WTC11 (cell line): ENCODE results near the gene PPM1A.
"Not testable (repeated sequence)": the region's sequence is repeated elsewhere in the genome, so short reads cannot be mapped to it uniquely, and the experiment has no call there.

Experiments
- AFF4 ChIP-seq: sonication (generic); formaldehyde crosslinking; IDR thresholded peaks from 2 replicates; pipeline ENCODE4 v1.8.1; 2023; ENCODE audit warnings: mild to moderate bottlenecking, missing genetic modification reagents, borderline replicate concordance
- CREB1 ChIP-seq: sonication (generic); formaldehyde crosslinking; IDR thresholded peaks from 2 replicates; pipeline ENCODE4 v1.8.0; 2023; ENCODE audit warnings: mild to moderate bottlenecking, missing genetic modification reagents
- CTCF ChIP-seq: fragments of 200-600 bp; IDR thresholded peaks from 2 replicates; pipeline ENCODE4 v1.8.0; 2022; ENCODE audit warnings: antibody characterized with exemption
- E2F4 ChIP-seq: sonication (generic); formaldehyde crosslinking; IDR thresholded peaks from 2 replicates; pipeline ENCODE4 v1.8.1; 2022; ENCODE audit warnings: low read depth, mild to moderate bottlenecking, moderate library complexity, missing genetic modification reagents, borderline replicate concordance
- FOXJ3 ChIP-seq: sonication (generic); formaldehyde crosslinking; IDR thresholded peaks from 2 replicates; pipeline ENCODE4 v1.9.0; 2021; ENCODE audit warnings: missing genetic modification reagents, mild to moderate bottlenecking, borderline replicate concordance
- IRF1 ChIP-seq: sonication (generic); formaldehyde crosslinking; IDR thresholded peaks from 2 replicates; pipeline ENCODE4 v1.8.0; 2023; ENCODE audit warnings: missing genetic modification reagents
- IRF2 ChIP-seq: sonication (generic); formaldehyde crosslinking; IDR thresholded peaks from 2 replicates; pipeline ENCODE4 v1.8.0; 2022; ENCODE audit warnings: low read depth, missing genetic modification reagents, borderline replicate concordance
- MAX ChIP-seq: sonication (generic); formaldehyde crosslinking; IDR thresholded peaks from 2 replicates; pipeline ENCODE4 v1.8.0; 2022; ENCODE audit warnings: mild to moderate bottlenecking, missing genetic modification reagents
- MXD4 ChIP-seq: fragments of 250-450 bp; sonication (Bioruptor Pico); IDR thresholded peaks from 2 replicates; pipeline ENCODE4 v1.8.0; 2021; ENCODE audit warnings: mild to moderate bottlenecking, moderate library complexity, borderline replicate concordance
- NFE2L1 ChIP-seq: sonication (generic); formaldehyde crosslinking; IDR thresholded peaks from 2 replicates; pipeline ENCODE4 v1.8.1; 2023; ENCODE audit warnings: missing genetic modification reagents
- SP1 ChIP-seq: sonication (generic); formaldehyde crosslinking; conservative IDR thresholded peaks from 2 replicates; pipeline ENCODE4 v1.8.1; 2022; ENCODE audit warnings: missing genetic modification reagents
- USF2 ChIP-seq: sonication (generic); formaldehyde crosslinking; IDR thresholded peaks from 2 replicates; pipeline ENCODE4 v1.8.1; 2023; ENCODE audit warnings: mild to moderate bottlenecking, missing genetic modification reagents, moderate library complexity

- not testable (repeated sequence) for TF ChIP-seq USF2 (CRISPR knock-in tag); CTCF; E2F4 (CRISPR knock-in tag); MXD4 (CRISPR knock-in tag); SP1 (CRISPR knock-in tag); AFF4; CREB1 (CRISPR knock-in tag); MAX (CRISPR knock-in tag); IRF1 (CRISPR knock-in tag); NFE2L1; FOXJ3 (CRISPR knock-in tag); IRF2
Observed at GRCh38 chr14:60320860-60321259, 71.8 kb downstream of the PPM1A start.
